Tibial artery (tissue), 4 donors: Measurements from ENCODE around the gene CHST4.

Experiments used
- DNase-seq, 2 donors: peaks; one replicate each; pipeline ENCODE4 v3.0.0-alpha.2; 2019
- H3K27ac ChIP-seq, 2 donors: fragments of 200-600 bp; sonication (generic) in 1 of 2; 1 replicate in 1 of 2; 2 replicates in 1 of 2; pipeline ENCODE4 v1.5.1; 2018 to 2019; ENCODE audit warnings: mild to moderate bottlenecking in 1 of 2
- H3K27me3 ChIP-seq, 2 donors: fragments of 200-600 bp; sonication (generic) in 1 of 2; one replicate each; pipeline versions ENCODE4 v1.5.1 to v1.6.0; 2016 to 2019
- H3K36me3 ChIP-seq, 3 donors: fragments of 200-600 bp; sonication (generic) in 2 of 3; one replicate each; pipeline ENCODE4 v1.5.1; 2016 to 2019; ENCODE audit warnings: mild to moderate bottlenecking in 2 of 3
- H3K4me1 ChIP-seq, 4 donors: fragments of 200-600 bp; sonication (generic) in 2 of 4; 1 replicate in 3 of 4; 2 replicates in 1 of 4; pipeline ENCODE4 v1.5.1; 2016 to 2019
- H3K4me3 ChIP-seq, 2 donors: fragments of 200-600 bp; sonication (generic) in 1 of 2; 1 replicate in 1 of 2; 2 replicates in 1 of 2; pipeline ENCODE4 v1.5.1; 2018 to 2019; ENCODE audit warnings: mild to moderate bottlenecking in 2 of 2
- H3K9me3 ChIP-seq, 3 donors: fragments of 200-600 bp; sonication (generic) in 1 of 3; one replicate each; pipeline ENCODE4 v1.5.1; 2016 to 2019
- CTCF ChIP-seq, 2 experiments: fragments of 200-600 bp in 1 of 2; fragments of 450-650 bp in 1 of 2; IDR thresholded peaks; one replicate each; pipeline ENCODE4 v1.5.1; 2017 to 2019; ENCODE audit warnings: antibody characterized with exemption in 2 of 2, mild to moderate bottlenecking in 1 of 2, moderate library complexity in 1 of 2
- intact Hi-C: fragments of 100-400 bp; cut with DNase I; formaldehyde crosslinking; loops from one replicate; pipeline ENCODE4 v1.15.0; 2023; ENCODE audit warnings: low total_unique reads

The CHST4 gene

GRCh38 chr16:71484006-71484893 is 42.0 kb upstream of the CHST4 start:
- TF ChIP-seq CTCF (IDR thresholded peaks at IDR 0.05), result no peak
- Histone ChIP-seq H3K4me1 (peaks cover 0 to 14% (median 4%) of the 10 kb centered on the region in 4 donors), H3K36me3 (no peaks in the 10 kb centered on the region), H3K4me3 (peak overlapping the region; percentile 79 to 89), H3K27ac (peak overlapping the region; percentile 97 to 98), H3K9me3 (no peaks in the 10 kb centered on the region), H3K27me3 (no peaks in the 10 kb centered on the region)
- peak; percentile 86 to 92 for DNase-seq
- intact Hi-C loops, result loop anchor here (1.0 kb wide), 1 partner anchor 22 kb away; the partner anchor contains the start of gene ZNF23

- intact Hi-C loops, result no loop called here
- DNase-seq, result no peak
- TF ChIP-seq CTCF (IDR thresholded peaks at IDR 0.05), result no peak
- H3K36me3 ChIP-seq, result no peaks in the 10 kb centered on the region
- no peak within 1 kb of the TSS for H3K27ac ChIP-seq
- H3K4me1 ChIP-seq, result peaks cover 0 to 5% (median 2%) of the 10 kb centered on the region in 4 donors
- no peak within 1 kb of the TSS for H3K4me3 ChIP-seq
- no peaks in the 10 kb centered on the region for H3K27me3 ChIP-seq
- no peaks in the 10 kb centered on the region for H3K9me3 ChIP-seq
Observed at GRCh38 chr16:71489122-71489521, 37.1 kb upstream of the CHST4 start, which contains the start of gene ZNF19. TSS of gene ZNF19 (minus strand) at chr16:71489324. CDS start at chr16:71482114, 7,210 bp downstream.

- H3K27me3 ChIP-seq, result no peaks in the 10 kb centered on the region
- no peaks in the 10 kb centered on the region for H3K9me3 ChIP-seq
- H3K4me3 ChIP-seq, result no peak overlapping the region
- no peak for DNase-seq
- no peak overlapping the region for H3K27ac ChIP-seq
- H3K36me3 ChIP-seq, result no peaks in the 10 kb centered on the region
- no peak for TF ChIP-seq CTCF (IDR thresholded peaks at IDR 0.05)
- intact Hi-C loops, result loop anchor here (5.0 kb wide), 1 partner anchor 38 kb away; no protein-coding TSS in a partner anchor
- no peaks in the 10 kb centered on the region for H3K4me1 ChIP-seq
Observed at GRCh38 chr16:71490361-71490760, 35.9 kb upstream of the CHST4 start.

- H3K36me3 ChIP-seq, result no peaks in the 10 kb centered on the region
- intact Hi-C loops, result loop anchor here (5.0 kb wide), 1 partner anchor 39 kb away; no protein-coding TSS in a partner anchor
- H3K27ac ChIP-seq, result no peak overlapping the region
- no peak for TF ChIP-seq CTCF (IDR thresholded peaks at IDR 0.05)
- no peaks in the 10 kb centered on the region for H3K4me1 ChIP-seq
- no peaks in the 10 kb centered on the region for H3K27me3 ChIP-seq
- no peaks in the 10 kb centered on the region for H3K9me3 ChIP-seq
- no peak for DNase-seq
- H3K4me3 ChIP-seq, result no peak overlapping the region
Observed at GRCh38 chr16:71491054-71491453, 35.2 kb upstream of the CHST4 start.

GRCh38 chr16:71492786-71493185 is 33.4 kb upstream of the CHST4 start:
- intact Hi-C loops, result loop anchor here (5.0 kb wide), 1 partner anchor 40 kb away; no protein-coding TSS in a partner anchor
- no peaks in the 10 kb centered on the region for H3K4me1 ChIP-seq

More at GRCh38 chr16:71492786-71493185, 33.4 kb upstream of the CHST4 start:
- Histone ChIP-seq H3K4me3 (no peak overlapping the region), H3K36me3 (no peaks in the 10 kb centered on the region), H3K27me3 (no peaks in the 10 kb centered on the region), H3K27ac (no peak overlapping the region), H3K9me3 (no peaks in the 10 kb centered on the region)
- DNase-seq, result no peak
- TF ChIP-seq CTCF (IDR thresholded peaks at IDR 0.05), result no peak
